ENCODE results near the gene WDR74.
"Not testable (repeated sequence)": the region's sequence is repeated elsewhere in the genome, so short reads cannot be mapped to it uniquely, and the experiment has no call there.

WDR74 gene

GRCh38 chr11:62839050-62839945 lies at the start of gene WDR74:
TSS of gene WDR74 (minus strand) at chr11:62839590. CDS start at chr11:62839570, 20 bp downstream.
- DNase-seq = peak; percentile 84

DNA sequence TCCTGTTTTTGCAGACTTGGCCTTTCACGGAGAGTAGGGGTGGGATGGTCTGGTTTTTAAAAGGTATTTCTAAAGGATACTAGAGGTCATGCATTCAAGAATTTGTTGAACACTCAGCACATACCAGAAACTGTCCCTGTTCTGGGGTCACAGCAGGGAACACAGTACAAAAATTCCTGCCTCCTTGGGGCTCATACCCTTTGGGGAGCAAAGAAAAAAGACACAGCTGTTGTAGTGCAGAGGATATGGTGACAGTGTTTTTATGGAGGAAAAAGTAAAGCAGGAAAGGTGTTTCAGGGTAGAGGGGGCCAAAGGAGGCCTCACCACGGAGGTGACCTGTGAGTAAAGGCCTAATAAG lies 49.7 kb upstream of the WDR74 start:
- DNase-seq = no peak

DNA sequence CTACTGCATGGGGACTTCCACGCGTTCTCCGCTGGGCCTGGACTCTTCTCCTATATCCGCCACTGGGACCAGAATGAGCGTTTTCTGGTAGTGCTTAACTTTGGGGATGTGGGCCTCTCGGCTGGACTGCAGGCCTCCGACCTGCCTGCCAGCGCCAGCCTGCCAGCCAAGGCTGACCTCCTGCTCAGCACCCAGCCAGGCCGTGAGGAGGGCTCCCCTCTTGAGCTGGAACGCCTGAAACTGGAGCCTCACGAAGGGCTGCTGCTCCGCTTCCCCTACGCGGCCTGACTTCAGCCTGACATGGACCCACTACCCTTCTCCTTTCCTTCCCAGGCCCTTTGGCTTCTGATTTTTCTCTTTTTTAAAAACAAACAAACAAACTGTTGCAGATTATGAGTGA lies 49.0 kb upstream of the WDR74 start:
- no peak for DNase-seq

GRCh38 chr11:62885137-62885750 lies 45.9 kb upstream of the WDR74 start:
- no peak for DNase-seq

DNA sequence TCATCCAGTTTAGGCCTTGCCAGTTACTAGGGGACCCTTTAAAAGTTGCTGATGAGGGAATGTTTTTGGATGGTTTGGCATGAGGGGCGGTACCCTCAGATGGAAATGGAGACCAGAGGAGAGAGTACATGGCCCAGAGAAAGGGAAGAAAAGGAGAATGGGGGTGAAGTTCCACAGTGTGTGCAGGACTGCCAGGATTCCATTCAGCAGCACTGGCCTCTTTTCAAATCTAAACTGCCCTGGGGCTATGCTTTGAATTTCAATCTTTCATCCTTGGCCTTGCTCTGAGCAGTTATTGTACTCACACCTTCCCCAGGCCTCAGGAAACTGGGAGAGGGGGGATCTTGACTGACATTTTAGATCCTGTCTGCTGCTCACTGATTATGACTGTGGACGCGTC lies 44.3 kb upstream of the WDR74 start:
- DNase-seq = no peak

DNA sequence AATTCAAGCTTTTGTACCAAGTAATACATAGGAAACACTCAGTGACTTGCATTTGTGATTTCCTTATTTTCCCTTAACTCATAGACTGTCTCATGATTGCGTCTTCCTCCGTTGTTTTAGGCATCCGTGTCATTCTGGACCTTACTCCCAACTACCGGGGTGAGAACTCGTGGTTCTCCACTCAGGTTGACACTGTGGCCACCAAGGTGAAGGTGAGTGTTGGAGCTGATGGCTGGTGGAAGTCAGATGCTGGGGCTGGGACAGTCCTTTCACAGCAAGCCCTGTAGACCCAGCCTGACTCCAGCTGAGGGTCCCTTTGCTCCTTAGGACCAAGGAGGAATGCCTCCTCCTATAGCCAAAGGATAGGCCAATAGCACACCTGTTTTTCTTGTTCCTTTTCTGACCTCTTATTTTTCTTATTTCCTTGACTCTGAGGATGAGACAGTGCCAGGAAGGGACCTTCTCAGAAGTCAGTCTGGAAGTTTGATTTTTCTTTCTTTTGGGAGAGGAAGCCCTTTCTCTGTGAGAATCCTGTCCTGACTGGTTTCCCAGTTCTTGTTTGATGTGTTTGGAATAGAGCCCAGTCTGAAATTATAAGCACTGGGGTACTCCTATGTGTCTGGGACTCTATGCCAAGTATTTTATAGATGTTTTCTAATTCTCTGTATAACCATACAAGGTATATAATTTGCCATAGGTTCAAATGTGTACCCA lies 43.6 kb upstream of the WDR74 start:
- DNase-seq = no peak

- DNase-seq = no peak
Observed at GRCh38 chr11:62882431-62882749, 43.0 kb upstream of the WDR74 start.

DNA sequence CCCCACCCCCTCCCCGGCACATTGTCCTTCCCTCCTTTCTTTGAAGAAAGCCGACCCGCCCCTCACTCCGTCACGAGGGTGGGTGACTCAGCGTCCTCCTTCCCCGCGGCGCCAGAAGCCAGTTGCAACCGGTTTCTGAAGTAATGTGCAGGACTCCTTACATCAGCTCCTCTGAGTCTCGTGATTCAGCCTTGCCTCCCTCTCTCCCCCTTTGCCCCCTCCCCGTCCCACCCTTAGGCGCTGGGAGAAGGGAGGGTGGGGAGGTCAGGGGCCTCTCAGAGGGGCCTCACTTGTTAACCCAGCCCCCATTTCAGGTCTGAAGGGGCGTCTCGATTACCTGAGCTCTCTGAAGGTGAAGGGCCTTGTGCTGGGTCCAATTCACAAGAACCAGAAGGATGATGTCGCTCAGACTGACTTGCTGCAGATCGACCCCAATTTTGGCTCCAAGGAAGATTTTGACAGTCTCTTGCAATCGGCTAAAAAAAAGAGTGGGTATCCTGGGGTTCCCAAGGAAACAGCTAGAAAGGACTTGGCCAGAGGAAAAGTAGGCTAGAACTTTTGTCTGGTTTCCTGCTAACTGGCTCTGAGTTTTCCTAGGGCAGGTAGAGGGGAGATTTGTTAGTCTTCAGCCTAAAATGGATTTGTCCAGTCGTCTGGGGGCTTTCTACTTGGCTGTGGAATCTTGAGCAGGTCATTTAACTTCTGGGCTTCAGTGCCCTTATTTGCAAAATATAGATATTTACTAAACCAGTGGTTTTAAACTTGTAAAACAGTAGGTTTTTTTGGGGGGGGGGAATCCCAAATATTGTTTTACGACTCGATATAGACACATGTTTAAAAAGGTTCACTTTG lies 42.4 kb upstream of the WDR74 start:
- peak; percentile 89 for DNase-seq

- DNase-seq = peak; percentile 89
Observed at GRCh38 chr11:62880803-62881578, 41.6 kb upstream of the WDR74 start, which contains the start of gene SLC3A2. TSS of gene SLC3A2 (plus strand) at chr11:62880896. CDS start at chr11:62881024, 128 bp downstream.

DNA sequence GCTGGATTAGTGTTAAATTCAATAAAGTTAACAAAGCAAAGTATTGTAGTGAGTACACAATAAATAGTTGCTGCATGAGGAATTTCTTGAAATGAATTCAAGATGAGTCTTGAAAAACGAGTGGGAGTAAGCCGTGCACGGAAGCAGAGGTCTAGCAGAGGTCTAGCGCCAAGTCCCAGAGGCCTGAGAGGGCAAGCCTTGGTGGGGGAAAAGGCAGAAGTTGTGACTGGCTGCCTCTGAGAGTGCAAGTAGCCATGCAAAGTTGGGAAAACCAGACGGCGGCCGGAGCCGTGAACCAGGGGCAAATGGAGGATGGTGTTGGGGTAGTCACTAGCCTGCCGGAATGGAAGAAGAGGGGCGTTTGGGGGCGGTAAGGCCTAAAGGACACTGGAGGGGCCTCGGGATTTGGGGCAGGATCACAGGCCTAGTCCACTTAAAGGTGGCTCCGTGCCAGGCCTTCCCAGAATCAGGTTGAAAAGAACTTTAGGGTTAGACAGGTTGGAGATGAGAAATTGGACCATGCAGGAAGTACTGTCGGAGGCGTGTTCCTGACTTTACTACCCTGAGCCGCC lies 40.9 kb upstream of the WDR74 start:
- DNase-seq = no peak

DNA sequence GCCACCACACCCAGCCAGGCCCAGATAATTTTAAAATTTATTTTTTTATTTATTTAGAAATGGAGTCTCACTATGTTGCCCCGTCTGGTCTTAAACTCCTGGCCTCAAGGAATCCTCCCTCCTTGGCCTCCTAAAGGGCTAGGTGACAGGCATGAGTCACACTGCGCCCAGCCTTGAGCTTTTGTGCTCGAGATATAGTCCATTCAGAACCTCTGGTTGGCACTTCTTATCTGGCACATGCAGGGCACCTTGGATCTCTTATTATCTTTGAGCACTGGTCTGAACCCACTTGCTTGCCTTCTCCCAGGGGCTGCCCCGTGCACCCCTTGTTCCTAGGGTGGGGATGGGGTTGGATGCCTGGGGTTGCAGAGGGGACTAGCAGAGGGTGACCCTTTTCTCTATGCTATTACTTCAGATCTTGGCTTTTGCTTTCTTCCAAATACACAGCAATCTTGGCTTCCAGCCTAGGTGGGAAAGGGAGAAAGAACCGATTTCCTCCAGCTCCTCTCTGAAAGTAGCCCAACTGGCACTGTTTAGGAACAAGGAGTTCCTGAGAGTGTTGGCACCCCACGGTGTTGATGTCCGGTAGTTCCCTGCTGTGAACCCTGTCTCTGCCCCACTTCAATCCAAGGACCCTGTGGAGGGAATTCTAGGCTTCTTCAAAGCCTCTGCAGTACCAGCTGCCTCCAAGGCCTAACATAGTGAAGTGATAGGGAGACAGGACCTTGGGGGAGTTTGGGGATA lies 40.0 kb upstream of the WDR74 start:
- no peak for DNase-seq

- DNase-seq = no peak
Observed at GRCh38 chr11:62876712-62877111, 37.3 kb upstream of the WDR74 start.

GRCh38 chr11:62875698-62876478 lies 36.5 kb upstream of the WDR74 start:
- DNase-seq = no peak

- no peak for DNase-seq
Observed at GRCh38 chr11:62874851-62875250, 35.5 kb upstream of the WDR74 start.

DNA sequence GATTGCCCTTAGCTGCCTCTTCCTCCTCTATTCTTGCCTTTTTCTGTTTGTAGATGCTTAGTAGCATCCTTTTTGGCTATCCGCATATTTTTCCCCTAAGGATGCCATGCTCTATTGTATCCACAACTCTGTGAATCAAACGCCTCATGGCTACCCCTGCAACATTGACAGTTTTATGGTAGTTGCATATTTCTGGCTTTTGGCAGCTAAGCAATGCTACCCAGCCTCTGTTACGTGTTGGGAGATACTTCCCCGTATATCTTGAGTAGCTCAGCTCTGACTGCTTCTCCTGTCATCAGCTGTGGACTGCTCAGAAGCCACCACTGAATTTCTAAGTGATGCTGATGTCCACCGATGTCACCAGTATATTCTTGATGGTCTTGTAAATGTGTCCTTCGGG lies 26.2 kb upstream of the WDR74 start:
- DNase-seq = no peak

DNA sequence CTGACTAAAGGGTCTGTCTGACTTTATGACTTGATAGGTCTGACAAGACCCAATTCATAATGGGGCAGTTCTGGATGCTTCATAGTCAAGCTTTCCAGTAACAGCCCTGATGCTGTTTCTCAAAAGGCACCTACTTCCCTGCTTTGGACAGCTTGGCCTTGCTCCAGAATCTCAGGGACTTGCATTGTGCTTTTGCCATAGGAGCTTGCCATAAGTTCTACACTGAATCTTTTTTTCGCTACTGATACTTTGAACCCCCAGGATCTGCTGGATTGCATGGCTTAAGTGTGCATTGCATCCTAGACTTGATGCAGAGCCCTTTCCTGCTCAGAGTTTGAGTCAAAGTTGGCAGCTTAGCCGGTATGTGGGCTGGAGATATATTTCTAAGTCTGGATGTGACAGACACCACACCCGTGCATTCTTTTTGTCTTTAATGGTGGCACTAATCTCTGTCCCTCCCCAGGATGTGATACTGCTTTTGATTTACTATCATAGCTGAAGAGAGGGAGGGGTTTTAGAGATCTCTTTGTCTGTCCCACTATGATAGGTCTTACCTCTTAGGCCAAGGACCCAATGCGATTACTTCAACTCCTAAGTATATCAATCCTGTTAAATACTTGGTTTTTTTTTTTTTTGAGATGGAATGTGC lies 24.4 kb upstream of the WDR74 start:
- no peak for DNase-seq

- not testable (repeated sequence) for DNase-seq
Observed at GRCh38 chr11:62861564-62862192, 22.3 kb upstream of the WDR74 start.

GRCh38 chr11:62860835-62861563 lies 21.6 kb upstream of the WDR74 start:
- no peak for DNase-seq
